ENCODE results near the gene TSHZ3.

The TSHZ3 gene

GRCh38 chr19:31280287-31281006 is 68.8 kb downstream of the TSHZ3 start:
- no peak for DNase-seq

DNA sequence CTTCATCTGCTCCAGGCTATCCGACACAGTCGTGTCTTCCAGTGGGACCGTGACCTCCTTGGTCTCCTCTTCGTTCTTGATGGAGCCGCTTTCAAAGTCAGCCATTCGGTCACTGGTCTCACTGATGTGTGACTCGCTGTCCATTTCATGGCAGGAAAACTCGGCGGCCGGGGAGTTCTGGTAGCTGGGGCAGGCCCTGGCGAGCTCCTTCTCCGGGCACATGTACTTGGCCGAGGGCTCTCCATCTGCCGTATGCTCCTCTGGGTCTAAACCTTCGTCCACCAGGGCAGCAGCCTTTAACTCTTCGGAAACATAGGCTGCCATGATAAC is 69.8 kb downstream of the TSHZ3 start:
- DNase-seq = no peak

DNA sequence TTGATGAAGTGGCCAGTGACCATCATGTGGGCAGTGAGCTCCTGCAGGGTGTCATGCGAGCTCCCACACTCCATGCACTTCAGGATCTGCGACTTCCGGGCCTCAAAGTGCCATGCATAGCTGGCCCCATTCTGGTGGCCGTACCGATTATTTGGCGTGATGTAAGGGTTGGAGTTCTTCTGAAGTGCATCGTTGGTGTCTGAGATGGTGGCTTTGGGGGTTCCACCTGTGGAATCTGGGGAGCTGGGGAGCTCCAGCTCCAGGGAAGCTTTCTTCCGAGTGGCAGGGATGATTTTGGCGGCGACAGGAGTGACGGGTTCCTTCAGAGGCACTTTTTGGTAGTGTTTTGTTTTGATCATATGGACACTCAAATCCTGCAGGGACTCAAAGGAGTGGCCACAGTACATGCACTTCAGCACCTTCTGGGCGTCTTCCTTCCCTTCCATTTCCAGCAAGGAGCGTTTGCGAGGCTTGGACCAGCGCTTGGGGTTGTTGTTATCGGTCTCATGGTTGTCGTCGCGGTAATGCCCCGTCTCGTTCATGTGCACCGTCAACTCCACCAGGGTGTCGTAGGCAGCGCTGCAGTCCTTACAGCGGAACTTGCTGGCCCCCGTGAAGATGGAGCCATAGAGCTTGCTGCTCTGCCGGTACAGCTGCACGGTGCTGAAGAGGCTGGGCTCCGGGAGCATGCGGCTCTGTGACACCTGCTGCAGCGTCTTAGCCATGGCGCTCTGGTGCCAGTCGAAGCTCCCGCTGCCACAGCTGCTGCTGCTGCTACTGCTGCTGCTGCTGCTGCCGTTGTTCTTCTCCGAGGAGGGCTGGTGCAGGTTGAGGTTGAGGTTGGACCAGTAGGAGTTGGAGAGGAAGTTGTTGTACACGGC is 70.4 kb downstream of the TSHZ3 start:
- DNase-seq = no peak

DNA sequence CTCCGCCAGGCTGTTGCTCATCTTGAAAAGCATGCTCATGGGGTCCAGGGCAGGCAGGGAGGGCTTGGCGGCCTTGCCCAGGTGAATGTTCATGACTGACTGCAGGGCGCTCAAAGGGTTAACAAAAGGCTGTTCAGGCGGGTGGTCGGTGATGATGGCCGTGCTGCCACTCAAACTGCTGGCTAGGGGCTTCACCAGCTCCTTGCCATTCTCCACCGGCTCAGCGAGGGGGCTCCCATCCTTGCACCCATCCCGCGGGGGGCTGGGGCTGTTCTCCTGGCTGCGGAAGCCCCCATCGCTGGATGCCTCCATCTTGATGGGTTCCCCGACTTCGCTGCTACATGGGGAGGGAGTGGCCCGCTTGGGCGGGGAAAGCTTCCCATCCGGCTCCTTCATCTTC is 71.7 kb downstream of the TSHZ3 start:
- no peak for DNase-seq

DNA sequence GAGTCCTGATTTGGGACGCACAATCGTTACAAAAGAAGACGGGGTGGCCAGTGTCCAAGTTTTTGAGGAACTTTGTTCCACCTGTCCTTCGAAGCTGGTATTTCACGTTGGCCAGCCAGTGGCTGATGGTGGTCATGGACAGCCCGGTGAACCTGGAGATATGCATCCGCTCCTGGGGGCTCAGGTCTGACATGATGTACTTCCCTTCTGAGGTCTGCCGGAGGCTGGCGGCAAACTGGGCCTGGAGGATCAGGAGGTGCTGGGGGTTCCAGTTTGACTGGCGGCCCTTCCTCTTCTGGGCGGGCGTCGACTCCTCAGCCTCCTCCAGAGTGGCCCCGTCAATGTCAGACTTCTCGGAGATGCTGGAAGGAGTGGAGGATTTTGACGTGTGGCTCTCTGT is 72.4 kb downstream of the TSHZ3 start:
- no peak for DNase-seq

- DNase-seq = no peak
Measured at GRCh38 chr19:31275068-31275334, 74.2 kb downstream of the TSHZ3 start.

GRCh38 chr19:31274251-31275067 is 74.8 kb downstream of the TSHZ3 start:
- DNase-seq = no peak

- DNase-seq = no peak
Measured at GRCh38 chr19:31272583-31273106, 76.6 kb downstream of the TSHZ3 start.

DNA sequence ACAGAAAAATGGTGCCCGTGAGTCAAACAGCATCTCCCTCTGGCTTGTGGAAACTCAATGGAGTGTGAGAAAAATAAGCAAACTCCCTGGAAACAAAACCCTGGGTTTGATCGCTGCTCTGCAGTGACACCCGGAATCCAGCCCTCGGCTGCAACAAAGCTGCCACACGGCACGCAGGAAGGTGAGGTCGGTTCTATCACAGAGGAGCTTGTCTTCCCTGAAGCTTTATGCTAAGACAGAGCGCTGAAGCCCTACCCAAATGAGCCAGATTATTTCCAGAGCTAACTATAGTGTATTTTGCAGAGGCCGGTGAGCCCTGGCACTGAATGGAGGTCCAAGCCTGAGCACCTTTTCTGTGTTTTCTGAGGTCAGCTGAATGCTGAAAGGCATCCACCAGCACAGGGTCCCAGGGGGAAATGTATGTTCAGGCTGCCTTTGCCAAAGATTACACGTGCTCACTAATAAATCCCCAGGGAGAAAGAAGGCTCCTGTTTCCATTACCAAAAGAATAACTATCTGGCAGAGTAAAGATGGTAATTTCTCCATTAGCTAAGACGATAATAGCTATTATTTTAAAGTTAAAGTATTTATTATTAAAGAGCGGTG is 77.8 kb downstream of the TSHZ3 start:
- DNase-seq = no peak

DNA sequence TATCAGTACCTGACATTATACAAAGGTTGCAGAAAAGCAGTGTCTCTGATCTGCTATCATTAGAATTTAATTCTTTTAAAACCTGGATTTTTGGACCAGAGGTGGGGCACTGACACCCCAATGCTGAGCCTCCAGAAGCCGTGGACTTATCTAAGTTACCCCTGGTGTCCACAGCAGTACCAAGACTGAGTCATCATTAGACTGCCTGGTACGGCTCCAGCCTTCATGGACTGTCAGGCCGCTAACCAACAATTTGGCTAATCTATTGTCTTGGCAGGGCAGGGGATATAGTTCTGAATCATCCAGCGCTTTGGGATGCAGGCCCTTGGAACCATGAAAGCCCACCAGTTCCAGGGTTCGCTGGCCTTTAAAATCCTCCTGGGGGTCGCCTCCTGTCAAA is 78.3 kb downstream of the TSHZ3 start:
- no peak for DNase-seq

GRCh38 chr19:31269425-31270127 is 79.7 kb downstream of the TSHZ3 start:
- no peak for DNase-seq

DNA sequence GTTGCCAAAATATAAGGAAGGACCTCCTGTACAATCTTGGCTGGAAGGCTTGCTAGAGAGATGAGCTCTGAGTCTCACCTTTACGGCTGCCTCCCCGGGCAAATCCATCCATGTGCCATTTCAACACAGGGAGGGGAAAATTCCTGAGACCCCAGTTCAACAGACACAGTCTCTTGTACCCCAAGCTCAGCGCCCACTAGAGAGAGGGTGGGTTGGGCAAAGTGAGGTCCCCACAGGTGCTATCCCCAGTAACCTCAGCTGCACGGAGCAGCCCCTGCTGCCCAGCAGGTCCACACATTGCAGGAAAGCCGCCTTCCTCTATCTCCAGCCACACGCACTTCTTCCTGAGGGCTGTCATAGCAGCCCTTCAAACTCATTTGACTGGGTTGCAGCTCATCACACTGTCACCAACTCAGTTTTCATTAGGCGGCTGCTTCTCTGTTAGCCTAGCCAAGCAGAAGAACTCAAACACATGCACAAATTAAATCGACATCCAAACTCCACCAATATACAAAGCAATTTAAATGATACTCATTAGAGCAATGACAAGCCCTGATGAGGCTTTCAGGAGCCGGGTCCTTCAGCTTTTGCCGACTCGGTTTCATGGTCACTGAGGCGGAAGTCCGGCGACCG is 80.4 kb downstream of the TSHZ3 start:
- no peak for DNase-seq

- DNase-seq = no peak
Measured at GRCh38 chr19:31266731-31267130, 82.5 kb downstream of the TSHZ3 start.

DNA sequence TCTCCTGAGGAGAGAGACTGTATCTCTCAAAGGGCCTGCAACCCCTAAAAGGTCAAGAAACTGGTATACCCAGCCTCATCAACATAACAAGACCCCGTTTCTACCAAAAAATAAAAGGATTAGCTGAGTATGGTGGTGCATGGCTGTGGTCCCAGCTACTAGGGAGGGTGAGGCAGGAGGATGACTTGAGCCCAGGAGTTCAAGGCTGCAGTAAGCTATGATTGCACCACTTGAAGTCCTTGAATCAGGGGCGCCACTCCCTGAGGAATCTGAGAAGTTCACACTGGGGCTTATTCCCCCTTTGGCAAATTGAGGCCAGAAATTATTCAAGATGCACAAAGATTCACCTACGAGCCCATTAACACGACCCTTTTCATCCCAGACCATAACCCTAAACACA is 83.0 kb downstream of the TSHZ3 start:
- DNase-seq = no peak

DNA sequence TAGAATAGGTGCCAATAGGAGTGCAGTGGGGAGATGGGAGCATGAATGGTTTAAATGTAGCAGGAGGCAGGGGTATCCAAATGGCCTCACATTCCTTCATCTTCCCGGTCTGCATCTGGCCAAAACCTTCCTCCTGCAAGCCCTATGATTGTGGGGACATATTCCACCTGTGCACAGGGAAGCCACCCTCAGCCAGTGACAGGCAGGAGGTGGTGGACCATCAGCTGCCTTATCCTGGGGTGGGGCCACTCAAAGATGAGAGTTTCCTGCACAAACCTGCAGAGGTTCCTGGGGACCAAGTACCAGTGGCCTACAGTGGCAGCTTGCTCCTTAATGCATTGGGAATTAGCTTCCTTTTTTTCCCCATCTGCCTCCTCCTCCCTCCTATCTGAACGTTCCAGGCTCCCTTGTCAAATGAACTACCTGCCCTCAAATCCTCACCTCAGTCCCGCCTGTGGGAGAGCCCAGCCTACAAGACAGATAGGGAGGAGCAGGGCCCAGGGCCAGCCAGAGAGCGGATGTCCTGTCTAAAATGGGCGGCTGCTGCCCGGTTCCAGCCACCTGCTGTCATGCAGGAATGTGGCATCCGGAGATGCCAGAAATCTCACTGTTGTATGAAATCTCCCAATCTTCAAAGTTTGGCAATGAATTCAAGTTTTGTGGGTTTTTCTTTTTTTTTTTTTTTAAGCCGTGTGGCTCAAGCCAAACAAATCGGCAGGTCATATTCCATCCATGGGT is 85.0 kb downstream of the TSHZ3 start:
- DNase-seq = no peak

GRCh38 chr19:31263328-31263727 is 85.9 kb downstream of the TSHZ3 start:
- DNase-seq = no peak

DNA sequence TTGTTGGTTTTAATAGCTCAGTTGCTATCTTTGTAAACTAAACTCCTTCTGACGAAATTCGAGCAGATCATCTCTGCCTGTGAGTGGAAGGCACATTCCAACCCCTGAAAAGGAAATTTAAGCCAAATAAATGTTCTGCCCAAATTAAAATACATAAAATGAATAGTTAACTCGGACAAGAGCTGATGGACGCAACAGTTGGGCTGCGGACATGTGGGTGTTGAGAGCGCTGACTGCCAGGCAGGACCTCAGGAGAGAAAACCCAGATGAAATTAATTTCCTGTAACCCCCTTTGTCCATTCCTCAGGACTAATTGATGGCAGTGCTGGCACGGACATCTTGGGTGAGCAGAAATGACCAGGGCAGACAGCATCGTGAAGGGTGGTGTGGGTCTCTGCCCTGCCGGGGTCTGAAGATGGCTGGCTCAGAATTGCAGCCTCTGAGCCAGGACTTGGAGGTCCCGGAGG is 86.5 kb downstream of the TSHZ3 start:
- DNase-seq = no peak

- no peak for DNase-seq
Measured at GRCh38 chr19:31261603-31262212, 87.5 kb downstream of the TSHZ3 start.

DNA sequence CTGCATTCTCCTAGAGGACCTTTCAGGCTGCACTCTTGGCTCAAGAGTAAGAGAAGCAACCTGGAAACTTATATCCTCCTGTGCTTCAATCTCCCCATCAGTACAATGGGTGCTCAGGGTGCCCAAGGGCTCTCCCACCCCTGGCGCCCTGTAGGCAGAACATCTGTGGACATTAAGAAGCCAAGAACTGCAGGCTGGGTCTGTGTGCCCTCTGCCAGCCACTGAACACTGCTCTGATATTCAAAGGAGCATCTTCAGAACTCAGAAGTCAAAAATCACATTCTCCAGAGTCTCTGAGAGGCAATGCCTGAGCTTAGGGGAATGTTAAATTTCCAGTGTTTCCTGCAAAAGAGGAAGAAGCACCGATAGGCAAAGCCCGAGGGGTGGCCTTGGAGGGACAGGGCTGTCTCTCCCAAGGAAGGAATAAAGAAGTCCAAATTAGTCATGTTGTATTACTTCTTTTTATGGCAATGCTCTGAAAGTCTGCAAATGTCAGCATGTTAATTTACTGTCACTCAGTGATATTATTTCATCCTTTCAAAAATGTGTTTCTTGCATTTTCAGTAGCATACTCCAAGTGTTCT is 88.1 kb downstream of the TSHZ3 start:
- DNase-seq = no peak

Measured in activated naive CD4-positive, alpha-beta T cell treated with Interleukin-2 at 50 U/mL for 16 hours (primary cell).